ENCODE data around the gene MKRN2. TPM values are rescaled to one million over a fixed set of nuclear protein-coding genes. Genes with fewer than 3 reads are reported as not detected.

MKRN2 gene
- total RNA-seq, 1 donor from 2014 or later = 21.7 TPM

DNA sequence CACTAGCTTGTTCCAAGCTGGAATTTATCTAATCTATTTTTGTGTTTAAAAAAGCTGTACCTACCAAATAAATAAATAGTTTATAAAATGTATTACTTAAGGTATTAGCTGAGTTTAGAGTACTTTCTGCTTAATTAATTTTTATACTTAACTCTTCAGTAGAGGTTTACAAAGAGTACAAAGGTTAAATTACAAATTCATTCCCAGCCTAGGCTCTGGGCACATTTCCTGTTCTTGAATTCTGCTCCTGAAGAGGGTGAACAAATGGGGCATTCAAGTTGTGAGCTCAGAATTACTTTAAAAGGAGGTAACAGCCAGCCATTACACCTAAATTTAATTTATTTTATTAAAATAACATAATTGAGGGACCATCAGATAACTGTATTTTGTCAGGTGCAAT is 26.4 kb downstream of the MKRN2 start:
- TF ChIP-seq, protein P1, sequence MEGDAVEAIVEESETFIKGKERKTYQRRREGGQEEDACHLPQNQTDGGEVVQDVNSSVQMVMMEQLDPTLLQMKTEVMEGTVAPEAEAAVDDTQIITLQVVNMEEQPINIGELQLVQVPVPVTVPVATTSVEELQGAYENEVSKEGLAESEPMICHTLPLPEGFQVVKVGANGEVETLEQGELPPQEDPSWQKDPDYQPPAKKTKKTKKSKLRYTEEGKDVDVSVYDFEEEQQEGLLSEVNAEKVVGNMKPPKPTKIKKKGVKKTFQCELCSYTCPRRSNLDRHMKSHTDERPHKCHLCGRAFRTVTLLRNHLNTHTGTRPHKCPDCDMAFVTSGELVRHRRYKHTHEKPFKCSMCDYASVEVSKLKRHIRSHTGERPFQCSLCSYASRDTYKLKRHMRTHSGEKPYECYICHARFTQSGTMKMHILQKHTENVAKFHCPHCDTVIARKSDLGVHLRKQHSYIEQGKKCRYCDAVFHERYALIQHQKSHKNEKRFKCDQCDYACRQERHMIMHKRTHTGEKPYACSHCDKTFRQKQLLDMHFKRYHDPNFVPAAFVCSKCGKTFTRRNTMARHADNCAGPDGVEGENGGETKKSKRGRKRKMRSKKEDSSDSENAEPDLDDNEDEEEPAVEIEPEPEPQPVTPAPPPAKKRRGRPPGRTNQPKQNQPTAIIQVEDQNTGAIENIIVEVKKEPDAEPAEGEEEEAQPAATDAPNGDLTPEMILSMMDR (IDR thresholded peaks at IDR 0.05) = no peak
- Histone ChIP-seq H3K27me3 (ENCODE audit: low read depth) (no peaks in the 10 kb centered on the region), H3K36me3 (peaks cover 99% of the 10 kb centered on the region), H3K27ac (no peak overlapping the region), H3K4me1 (no peaks in the 10 kb centered on the region), H3K9me3 (no peaks in the 10 kb centered on the region), H3K4me3 (no peak overlapping the region)
- intact Hi-C loops (cut with DNase I) = no loop called here
- ATAC-seq (no peak), DNase-seq (no peak)

DNA sequence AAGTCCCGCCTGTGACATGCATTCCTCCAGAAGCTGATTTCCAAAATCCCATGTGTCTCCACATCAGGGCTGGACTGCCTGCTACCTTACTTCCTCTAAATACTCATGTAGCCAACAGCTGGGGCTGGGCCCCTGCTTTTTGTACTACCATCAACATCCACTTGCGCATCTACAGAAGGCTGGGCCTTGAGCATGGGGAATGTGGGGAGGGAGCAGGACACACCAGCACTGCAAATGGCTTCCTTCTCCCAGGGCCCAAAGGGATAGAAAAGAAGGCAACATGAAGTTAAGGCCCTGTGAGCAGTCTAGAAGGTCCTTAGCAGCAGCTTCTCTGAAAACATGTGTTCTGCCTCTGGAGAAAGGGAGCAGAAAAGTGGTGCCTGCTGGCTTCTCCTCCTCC is 27.2 kb downstream of the MKRN2 start:
- no peak overlapping the region for H3K27ac ChIP-seq
- DNase-seq (no peak), ATAC-seq (no peak)
- H3K4me3 ChIP-seq = no peak overlapping the region
- intact Hi-C loops (cut with DNase I) = no loop called here
- no peaks in the 10 kb centered on the region for H3K4me1 ChIP-seq
- H3K27me3 ChIP-seq (ENCODE audit: low read depth) = no peaks in the 10 kb centered on the region
- H3K9me3 ChIP-seq = no peaks in the 10 kb centered on the region
- TF ChIP-seq, protein P1 (IDR thresholded peaks at IDR 0.05) = no peak
- peaks cover 99% of the 10 kb centered on the region for H3K36me3 ChIP-seq

DNA sequence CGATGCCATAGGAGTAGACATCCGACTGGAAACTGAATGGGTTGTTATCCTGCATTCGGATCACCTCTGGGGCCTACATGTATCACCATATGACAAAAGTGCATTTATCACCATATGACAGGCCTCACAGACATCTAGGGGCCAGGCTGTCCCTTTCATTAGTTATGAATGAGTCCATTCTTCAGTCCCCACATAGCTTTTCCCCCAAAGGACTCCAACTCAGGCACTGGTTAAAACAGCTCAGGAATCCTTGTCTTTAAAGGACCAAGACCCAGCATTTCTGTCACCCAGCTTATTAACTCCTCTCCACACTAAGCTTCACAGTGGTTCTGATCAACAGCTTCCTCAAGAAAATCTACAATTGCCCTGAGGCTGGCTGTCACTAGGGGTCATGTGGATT is 28.3 kb downstream of the MKRN2 start:
- peaks cover 100% of the 10 kb centered on the region for H3K36me3 ChIP-seq
- no peak overlapping the region for H3K27ac ChIP-seq
- H3K27me3 ChIP-seq (ENCODE audit: low read depth) = no peaks in the 10 kb centered on the region
- DNase-seq (no peak), ATAC-seq (no peak)
- intact Hi-C loops (cut with DNase I) = no loop called here
- TF ChIP-seq, protein P1 (IDR thresholded peaks at IDR 0.05) = no peak
- no peaks in the 10 kb centered on the region for H3K4me1 ChIP-seq
- no peaks in the 10 kb centered on the region for H3K9me3 ChIP-seq
- no peak overlapping the region for H3K4me3 ChIP-seq

DNA sequence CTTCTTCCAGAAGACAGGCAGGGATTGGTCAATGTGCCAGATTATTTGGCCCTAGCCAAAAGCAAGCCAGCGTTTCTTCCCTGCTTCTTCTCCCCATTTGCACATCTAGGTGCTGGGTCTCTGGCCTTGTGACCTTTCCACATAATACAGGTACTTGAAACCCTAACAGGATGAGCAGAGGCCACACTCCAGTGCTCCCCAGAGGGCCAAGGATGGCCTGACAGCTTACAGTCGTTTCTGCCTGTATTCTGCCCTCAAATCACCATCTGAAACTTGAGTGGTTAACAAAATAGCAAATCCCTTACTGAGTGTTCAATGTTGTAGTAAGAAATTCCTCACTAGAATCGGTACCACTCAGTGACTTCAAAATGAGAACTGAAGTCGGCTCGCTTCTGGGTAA is 29.1 kb downstream of the MKRN2 start:
- H3K4me1 ChIP-seq = no peaks in the 10 kb centered on the region
- DNase-seq (no peak), ATAC-seq (no peak)
- H3K27ac ChIP-seq = no peak overlapping the region
- TF ChIP-seq, protein P1 (IDR thresholded peaks at IDR 0.05) = no peak
- no peak overlapping the region for H3K4me3 ChIP-seq
- intact Hi-C loops (cut with DNase I) = no loop called here
- H3K36me3 ChIP-seq = peaks cover 100% of the 10 kb centered on the region
- H3K9me3 ChIP-seq = no peaks in the 10 kb centered on the region
- H3K27me3 ChIP-seq (ENCODE audit: low read depth) = no peaks in the 10 kb centered on the region

DNA sequence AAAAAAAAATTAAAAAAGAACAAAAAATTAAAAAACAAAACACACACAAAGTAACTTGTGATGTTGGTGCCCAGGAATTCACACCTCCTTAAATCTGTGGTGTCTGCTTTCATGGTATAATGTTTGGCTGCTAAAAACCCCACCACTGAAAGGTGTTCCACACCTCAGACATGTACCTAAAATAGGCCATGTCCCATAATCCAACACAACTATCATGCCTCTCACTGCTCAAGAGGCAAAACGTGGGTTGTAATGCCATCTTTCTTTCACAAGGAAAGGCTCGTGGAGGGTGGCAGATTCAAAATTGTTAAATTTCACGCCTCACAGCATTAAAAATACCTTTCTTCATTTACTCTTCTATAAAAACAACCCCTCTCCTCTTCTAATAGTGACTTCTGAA is 29.5 kb downstream of the MKRN2 start:
- ATAC-seq (no peak), DNase-seq (no peak)
- Histone ChIP-seq H3K9me3 (no peaks in the 10 kb centered on the region), H3K27me3 (ENCODE audit: low read depth) (no peaks in the 10 kb centered on the region), H3K36me3 (peaks cover 100% of the 10 kb centered on the region), H3K4me1 (no peaks in the 10 kb centered on the region), H3K27ac (no peak overlapping the region), H3K4me3 (no peak overlapping the region)
- TF ChIP-seq, protein P1 (IDR thresholded peaks at IDR 0.05) = no peak
- intact Hi-C loops (cut with DNase I) = no loop called here

Data from lower lobe of right lung (tissue), 2 donors.